ENCODE data around the gene CRMP1.

DNA sequence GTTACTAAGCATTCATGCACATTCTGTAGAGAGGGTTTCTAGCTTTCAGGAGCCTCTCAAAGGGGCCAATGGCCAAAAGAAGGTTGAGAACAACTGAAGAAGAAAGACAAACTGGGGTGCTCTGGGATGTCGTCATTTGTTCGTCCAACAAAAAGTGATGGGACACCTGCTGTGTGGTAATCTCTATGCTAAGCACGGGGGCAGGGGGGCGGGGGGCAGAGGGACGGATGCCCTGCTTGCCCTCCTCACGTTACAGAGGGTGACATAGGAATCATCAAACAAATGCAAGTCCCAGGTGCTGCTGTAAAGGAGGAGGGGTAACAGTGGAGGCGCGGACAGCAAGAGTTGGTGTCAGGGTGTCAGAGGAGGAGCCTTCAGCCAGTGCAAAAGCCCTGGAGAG, 12.8 kb upstream of the CRMP1 start:
- TF ChIP-seq, protein P1, sequence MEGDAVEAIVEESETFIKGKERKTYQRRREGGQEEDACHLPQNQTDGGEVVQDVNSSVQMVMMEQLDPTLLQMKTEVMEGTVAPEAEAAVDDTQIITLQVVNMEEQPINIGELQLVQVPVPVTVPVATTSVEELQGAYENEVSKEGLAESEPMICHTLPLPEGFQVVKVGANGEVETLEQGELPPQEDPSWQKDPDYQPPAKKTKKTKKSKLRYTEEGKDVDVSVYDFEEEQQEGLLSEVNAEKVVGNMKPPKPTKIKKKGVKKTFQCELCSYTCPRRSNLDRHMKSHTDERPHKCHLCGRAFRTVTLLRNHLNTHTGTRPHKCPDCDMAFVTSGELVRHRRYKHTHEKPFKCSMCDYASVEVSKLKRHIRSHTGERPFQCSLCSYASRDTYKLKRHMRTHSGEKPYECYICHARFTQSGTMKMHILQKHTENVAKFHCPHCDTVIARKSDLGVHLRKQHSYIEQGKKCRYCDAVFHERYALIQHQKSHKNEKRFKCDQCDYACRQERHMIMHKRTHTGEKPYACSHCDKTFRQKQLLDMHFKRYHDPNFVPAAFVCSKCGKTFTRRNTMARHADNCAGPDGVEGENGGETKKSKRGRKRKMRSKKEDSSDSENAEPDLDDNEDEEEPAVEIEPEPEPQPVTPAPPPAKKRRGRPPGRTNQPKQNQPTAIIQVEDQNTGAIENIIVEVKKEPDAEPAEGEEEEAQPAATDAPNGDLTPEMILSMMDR (IDR thresholded peaks at IDR 0.05; ENCODE audit: insufficient read depth, low read depth, low read length), result no peak
- TF ChIP-seq EZH2 (IDR thresholded peaks at IDR 0.05; ENCODE audit: insufficient read depth, low read length), result no peak
